A549 (cell line): Measurements from ENCODE around the gene HS3ST5. TPM values are rescaled to one million over a fixed set of nuclear protein-coding genes. Genes with fewer than 3 reads are reported as not detected.
"Not testable (repeated sequence)": the region's sequence is repeated elsewhere in the genome, so short reads cannot be mapped to it uniquely, and the experiment has no call there.

Source experiments
- ATAC-seq, 2 experiments: fragments of 200-7000 bp in 1 of 2; fragments of >200 bp in 1 of 2; cut with Nextera tagmentation in 1 of 2; cut with Tn5 transposase in 1 of 2; 3 replicates each; pipeline versions ENCODE4 v1.8.0 to v1.9.1; 2018 to 2020; ENCODE audit warnings: mild to moderate bottlenecking in 1 of 2, moderate library complexity in 1 of 2
- CTCF ChIA-PET: fragments of 300-600 bp; sonication (Branson Sonifier 250); formaldehyde crosslinking; extraction: SDS; loops from one replicate; lab custom pipeline; 2021; ENCODE audit warnings: antibody characterized with exemption, inconsistent platforms; lab: Yijun Ruan, JAX
- POLR2A ChIA-PET: fragments of 350-600 bp; formaldehyde crosslinking; extraction: SDS; loops from one replicate; lab custom pipeline; 2021; ENCODE audit warnings: antibody characterized with exemption, inconsistent platforms; lab: Yijun Ruan, JAX
- DNase-seq, 2 experiments: peaks; one replicate each; pipeline versions ENCODE4 v3.0.0 to v3.0.0-alpha.2; 2011 to 2016; ENCODE audit warnings: low read depth in 1 of 2, low spot score in 1 of 2
- FAIRE-seq: peaks from 2 replicates; lab custom pipeline; 2011; peaks lifted over from hg19 to GRCh38; lab: Jason Lieb, UNC
- H3K27ac ChIP-seq, 2 experiments: fragments of >200 bp; sonication (Bioruptor Twin); formaldehyde crosslinking; 3 replicates each; pipeline ENCODE4 v1.5.1; 2016 to 2017
- H3K4me1 ChIP-seq: fragments of >200 bp; sonication (Bioruptor Twin); formaldehyde crosslinking; 3 replicates; pipeline ENCODE4 v1.6.1; 2016
- H3K4me2 ChIP-seq: fragments of >200 bp; sonication (Bioruptor Twin); formaldehyde crosslinking; 3 replicates; pipeline ENCODE4 v1.6.1; 2016
- H3K4me3 ChIP-seq: fragments of >200 bp; sonication (Bioruptor Twin); formaldehyde crosslinking; 3 replicates; pipeline ENCODE4 v1.5.1; 2016
- H3K9me3 ChIP-seq: fragments of >200 bp; sonication (Bioruptor Twin); formaldehyde crosslinking; 3 replicates; pipeline ENCODE4 v1.6.1; 2016
- CBX8 ChIP-seq: fragments of 200-600 bp; sonication (generic); IDR thresholded peaks from 2 replicates; pipeline ENCODE4 v1.6.1; 2016
- CEBPB ChIP-seq, 2 experiments: fragments of >200 bp in 1 of 2; sonication (Bioruptor Twin) in 1 of 2; formaldehyde crosslinking in 1 of 2; IDR thresholded peaks; 2 replicates each; pipeline ENCODE4 v1.6.1; 2012 to 2016
- CTCF ChIP-seq: fragments of >200 bp; sonication (Bioruptor Twin); formaldehyde crosslinking; IDR thresholded peaks from 3 replicates; pipeline ENCODE4 v1.5.1; 2016
- EHMT2 ChIP-seq: fragments of 200-600 bp; sonication (generic); IDR thresholded peaks from 2 replicates; pipeline ENCODE4 v1.6.1; 2016; ENCODE audit warnings: antibody characterized with exemption, low read depth, mild to moderate bottlenecking, moderate library complexity
- EP300 ChIP-seq, 2 experiments: fragments of >200 bp; sonication (Bioruptor Twin); formaldehyde crosslinking; IDR thresholded peaks; 2 replicates in 1 of 2; 3 replicates in 1 of 2; pipeline ENCODE4 v1.6.1; 2016 to 2017
- ESRRA ChIP-seq: fragments of 150-350 bp; IDR thresholded peaks from 2 replicates; pipeline ENCODE4 v1.6.1; 2014; ENCODE audit warnings: mild to moderate bottlenecking, low read length, borderline replicate concordance
- FOSB ChIP-seq: fragments of 250-450 bp; sonication (Bioruptor Pico); IDR thresholded peaks from 2 replicates; pipeline ENCODE4 v1.5.0; 2020; ENCODE audit warnings: mild to moderate bottlenecking, moderate library complexity
- FOSL2 ChIP-seq, 2 experiments: fragments of 450-650 bp in 1 of 2; fragments of >200 bp in 1 of 2; sonication (Bioruptor Twin) in 1 of 2; formaldehyde crosslinking; IDR thresholded peaks; 2 replicates each; pipeline versions ENCODE4 v1.5.0 to v1.6.1; 2016 to 2020; ENCODE audit warnings: mild to moderate bottlenecking in 1 of 2, moderate library complexity in 1 of 2
- HEYL ChIP-seq: fragments of 250-450 bp; sonication (Bioruptor Pico); IDR thresholded peaks from 2 replicates; pipeline ENCODE4 v1.8.0; 2021; ENCODE audit warnings: mild to moderate bottlenecking, moderate library complexity
- HOXA7 ChIP-seq: fragments of 250-450 bp; sonication (Bioruptor Pico); IDR thresholded peaks from 2 replicates; pipeline ENCODE4 v1.5.0; 2020; ENCODE audit warnings: mild to moderate bottlenecking, moderate library complexity
- HOXB13 ChIP-seq: fragments of 250-450 bp; sonication (Bioruptor Pico); IDR thresholded peaks from 2 replicates; pipeline ENCODE4 v1.5.0; 2020; ENCODE audit warnings: low read depth, mild to moderate bottlenecking, moderate library complexity
- HOXB5 ChIP-seq: fragments of 250-450 bp; sonication (Bioruptor Pico); IDR thresholded peaks from 2 replicates; pipeline ENCODE4 v1.5.0; 2020; ENCODE audit warnings: mild to moderate bottlenecking, moderate library complexity
- JUN ChIP-seq, 2 experiments: fragments of >200 bp; sonication (Bioruptor Twin); formaldehyde crosslinking; IDR thresholded peaks; 2 replicates in 1 of 2; 3 replicates in 1 of 2; pipeline ENCODE4 v1.6.1; 2016 to 2017
- KDM5A ChIP-seq: fragments of 200-600 bp; sonication (generic); IDR thresholded peaks from 2 replicates; pipeline ENCODE4 v1.6.1; 2016; ENCODE audit warnings: antibody characterized with exemption, mild to moderate bottlenecking
- MAFK ChIP-seq: fragments of 450-650 bp; IDR thresholded peaks from 2 replicates; pipeline ENCODE4 v1.6.1; 2014; ENCODE audit not compliant: partially characterized antibody
- MYC ChIP-seq: IDR thresholded peaks from 2 replicates; pipeline ENCODE4 v1.6.1; 2012; ENCODE audit warnings: mild to moderate bottlenecking, inconsistent platforms, low read length, improper control_type of control experiment, borderline replicate concordance
- NFE2L2 ChIP-seq: fragments of 150-350 bp; conservative IDR thresholded peaks from 2 replicates; pipeline ENCODE4 v1.6.1; 2014; ENCODE audit warnings: low read length
- POLR2A ChIP-seq: IDR thresholded peaks from 2 replicates; pipeline ENCODE4 v1.6.1; 2012; ENCODE audit warnings: mild to moderate bottlenecking, low read length
- RARB ChIP-seq: fragments of 250-450 bp; sonication (Bioruptor Pico); IDR thresholded peaks from 2 replicates; pipeline ENCODE4 v1.8.0; 2021; ENCODE audit warnings: mild to moderate bottlenecking, moderate library complexity
- RNF2 ChIP-seq: fragments of 200-600 bp; sonication (generic); IDR thresholded peaks from 2 replicates; pipeline ENCODE4 v1.6.1; 2016; ENCODE audit warnings: low read depth, mild to moderate bottlenecking, antibody characterized with exemption, moderate library complexity, borderline replicate concordance
- SMC3 ChIP-seq: fragments of >200 bp; sonication (Bioruptor Twin); formaldehyde crosslinking; IDR thresholded peaks from 3 replicates; pipeline ENCODE4 v1.6.1; 2018; ENCODE audit warnings: inconsistent platforms
- TFCP2L1 ChIP-seq: fragments of 250-450 bp; sonication (Bioruptor Pico); IDR thresholded peaks from 2 replicates; pipeline ENCODE4 v1.5.0; 2021; ENCODE audit warnings: mild to moderate bottlenecking
- USF2 ChIP-seq: fragments of 450-650 bp; IDR thresholded peaks from 2 replicates; pipeline ENCODE4 v1.6.1; 2014; ENCODE audit warnings: antibody characterized with exemption
- ZC3H11A ChIP-seq: fragments of 450-650 bp; IDR thresholded peaks from 2 replicates; pipeline ENCODE4 v1.6.1; 2014; ENCODE audit warnings: antibody characterized with exemption, mild to moderate bottlenecking
- ZNF302 ChIP-seq: fragments of 250-450 bp; sonication (Bioruptor Pico); IDR thresholded peaks from 2 replicates; pipeline ENCODE4 v1.9.0; 2021; ENCODE audit warnings: inconsistent platforms, mild to moderate bottlenecking, moderate library complexity
- WGBS: methylation state at CpG from one replicate; pipeline ENCODE4 v1.1.6; 2017; ENCODE audit errors: missing lambda C conversion rate; 5-methylcytosine and 5-hydroxymethylcytosine counted together
- polyA plus RNA-seq, 4 experiments: library from polyadenylated mRNA; depleted of rRNA in 3 of 4; stranded (reverse); fragments of >200 nt; fragmentation: RNase III in 1 of 4; extraction: RNeasy Plus Mini Kit Qiagen cat#74134 plus additional on column Dnase treatment in 1 of 4; gene quantifications; 2 replicates in 3 of 4; 3 replicates in 1 of 4; pipeline ENCODE4 v1.2.3, GENCODE V29; 2011 to 2017
- TF ChIP-seq, protein P1 (sequence below): fragments of >200 bp; sonication (Bioruptor Twin); formaldehyde crosslinking; IDR thresholded peaks from 3 replicates; pipeline ENCODE4 v1.6.1; 2016

HS3ST5 gene
- polyA plus RNA-seq, 2 of the 4 experiments (the other 2 are of a cell fraction) = not detected

DNA sequence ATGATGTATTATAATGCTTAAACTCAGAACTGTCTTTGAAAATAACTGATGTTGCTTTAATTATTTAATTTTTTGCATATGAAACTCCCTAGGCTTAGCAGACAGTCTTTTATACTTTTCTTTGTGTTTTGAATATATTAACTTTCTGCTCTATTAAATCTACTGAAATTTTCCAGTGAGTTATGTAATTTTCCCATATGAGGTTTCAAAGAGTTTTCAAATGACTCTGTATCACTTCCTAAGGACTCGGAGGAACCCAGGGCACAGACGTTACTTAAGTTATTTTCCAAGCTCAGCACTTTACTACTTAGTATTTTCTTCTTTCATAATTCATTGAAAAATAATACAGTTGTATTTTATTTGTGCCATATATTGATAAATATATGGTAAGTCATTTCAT lies 122.6 kb downstream of the HS3ST5 start:
- 18% methylated on average over 2 of the region's 2 CpGs for WGBS
- Histone ChIP-seq H3K4me3 (no peak overlapping the region), H3K4me2 (no peak overlapping the region), H3K27ac (no peak overlapping the region), H3K4me1 (no peaks in the 10 kb centered on the region), H3K9me3 (no peaks in the 10 kb centered on the region)
- ChIA-PET POLR2A (no interaction called here), CTCF (no interaction called here)
- DNase-seq (no peak), ATAC-seq (no peak), FAIRE-seq (no peak)
- TF ChIP-seq ZNF302 (CRISPR knock-in tag) (no peak), MAFK (no peak), POLR2A (no peak), JUN (IDR thresholded peaks at IDR 0.05) (no peak), HOXB13 (CRISPR knock-in tag) (no peak), CBX8 (no peak), MYC (no peak), HOXB5 (no peak), USF2 (no peak)

DNA sequence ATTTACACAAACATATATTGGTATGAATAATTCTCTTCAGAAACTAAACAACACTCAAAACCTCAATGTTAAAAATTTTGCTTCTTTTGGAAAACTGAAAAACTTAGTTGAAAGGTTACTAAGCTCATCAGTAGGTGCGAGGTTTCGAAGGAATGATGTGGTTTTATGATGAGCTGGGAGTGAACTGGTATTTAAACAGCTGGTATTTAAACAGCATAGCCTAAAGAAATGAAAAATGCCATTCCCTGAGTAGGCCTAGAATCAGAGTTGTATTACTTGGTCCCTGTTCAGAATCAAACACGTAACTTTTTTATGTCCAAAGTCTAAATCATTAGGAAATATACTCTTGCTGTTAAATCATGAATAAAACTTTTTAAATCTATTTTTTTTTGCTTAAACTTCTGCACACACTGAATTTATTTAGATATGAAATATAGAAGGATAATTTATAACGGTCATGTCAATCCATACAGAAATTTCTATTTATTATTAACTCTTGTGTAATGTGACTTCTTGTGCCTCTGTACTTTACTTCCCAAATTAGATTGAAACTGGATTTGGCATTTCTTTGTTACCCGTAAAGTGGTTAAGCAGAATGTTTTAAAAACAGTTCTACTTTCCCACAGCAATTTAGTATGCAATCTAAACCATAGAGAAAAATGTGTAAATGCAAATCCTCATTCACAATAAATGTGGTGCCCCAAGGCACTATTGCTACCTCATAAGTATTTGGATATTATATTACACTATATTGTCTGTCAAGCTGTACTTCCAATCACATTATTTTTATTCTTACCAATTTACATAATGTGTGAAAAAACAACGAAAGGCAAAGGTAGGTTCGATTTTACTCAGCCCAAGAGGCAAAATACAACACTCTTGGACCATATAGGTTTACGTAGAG lies 124.1 kb downstream of the HS3ST5 start:
- CTCF ChIA-PET = no interaction called here
- TF ChIP-seq EP300 (IDR thresholded peaks at IDR 0.05) (no peak), MAFK (no peak), RARB (no peak), CTCF (no peak), ZC3H11A (no peak)
- H3K4me3 ChIP-seq = no peak overlapping the region
- H3K4me2 ChIP-seq = no peak overlapping the region
- WGBS = 14% methylated on average over 8 of the region's 8 CpGs
- H3K4me1 ChIP-seq = no peaks in the 10 kb centered on the region
- H3K9me3 ChIP-seq = no peaks in the 10 kb centered on the region
- DNase-seq = no peak
- no peak for FAIRE-seq
- no peak for ATAC-seq
- H3K27ac ChIP-seq = no peak overlapping the region
- POLR2A ChIA-PET = no interaction called here

GRCh38 chr6:114217996-114218395 lies 124.8 kb downstream of the HS3ST5 start:
- DNase-seq, FAIRE-seq, H3K27ac ChIP-seq, H3K9me3 ChIP-seq, CTCF ChIA-PET, H3K4me2 ChIP-seq, ATAC-seq, H3K4me3 ChIP-seq, POLR2A ChIA-PET, H3K4me1 ChIP-seq: not testable (repeated sequence)
- 41% methylated on average over 9 of the region's 10 CpGs for WGBS

- H3K27ac ChIP-seq = no peak overlapping the region
- no peaks in the 10 kb centered on the region for H3K4me1 ChIP-seq
- CTCF ChIA-PET = no interaction called here
- DNase-seq (no peak), FAIRE-seq (no peak), ATAC-seq (no peak)
- H3K9me3 ChIP-seq = no peaks in the 10 kb centered on the region
- H3K4me3 ChIP-seq = no peak overlapping the region
- no peak overlapping the region for H3K4me2 ChIP-seq
- 6% methylated on average over 3 of the region's 3 CpGs for WGBS
- POLR2A ChIA-PET = no interaction called here
- TF ChIP-seq RNF2 = no peak
- TF ChIP-seq ZC3H11A = no peak
- no peak for TF ChIP-seq FOSL2 (IDR thresholded peaks at IDR 0.05)
- no peak for TF ChIP-seq FOSL2 (CRISPR knock-in tag; IDR thresholded peaks at IDR 0.05)
- no peak for TF ChIP-seq HEYL (CRISPR knock-in tag)
- no peak for TF ChIP-seq HOXA7 (CRISPR knock-in tag)
- TF ChIP-seq TFCP2L1 (CRISPR knock-in tag) = no peak
- TF ChIP-seq FOSB (CRISPR knock-in tag) = no peak
- no peak for TF ChIP-seq KDM5A
- TF ChIP-seq MAFK = no peak
- TF ChIP-seq EHMT2 = no peak
- TF ChIP-seq EP300 (IDR thresholded peaks at IDR 0.05) = no peak
- no peak for TF ChIP-seq NFE2L2
- TF ChIP-seq ESRRA = no peak
- TF ChIP-seq, protein P1, sequence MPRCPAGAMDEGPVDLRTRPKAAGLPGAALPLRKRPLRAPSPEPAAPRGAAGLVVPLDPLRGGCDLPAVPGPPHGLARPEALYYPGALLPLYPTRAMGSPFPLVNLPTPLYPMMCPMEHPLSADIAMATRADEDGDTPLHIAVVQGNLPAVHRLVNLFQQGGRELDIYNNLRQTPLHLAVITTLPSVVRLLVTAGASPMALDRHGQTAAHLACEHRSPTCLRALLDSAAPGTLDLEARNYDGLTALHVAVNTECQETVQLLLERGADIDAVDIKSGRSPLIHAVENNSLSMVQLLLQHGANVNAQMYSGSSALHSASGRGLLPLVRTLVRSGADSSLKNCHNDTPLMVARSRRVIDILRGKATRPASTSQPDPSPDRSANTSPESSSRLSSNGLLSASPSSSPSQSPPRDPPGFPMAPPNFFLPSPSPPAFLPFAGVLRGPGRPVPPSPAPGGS = no peak
- no peak for TF ChIP-seq CEBPB (IDR thresholded peaks at IDR 0.05)
- no peak for TF ChIP-seq ZNF302 (CRISPR knock-in tag)
- TF ChIP-seq SMC3 = no peak
Observed at GRCh38 chr6:114216789-114217467, 125.9 kb downstream of the HS3ST5 start.
